Hippocampal formation (tissue), 2 donors: Measurements from ENCODE around the gene MNAT1.

Experiments used
- DNase-seq, 2 donors: peaks; one replicate each; lab custom pipeline; 2025; lab: John Stamatoyannopoulos, UW

Gene MNAT1

DNA sequence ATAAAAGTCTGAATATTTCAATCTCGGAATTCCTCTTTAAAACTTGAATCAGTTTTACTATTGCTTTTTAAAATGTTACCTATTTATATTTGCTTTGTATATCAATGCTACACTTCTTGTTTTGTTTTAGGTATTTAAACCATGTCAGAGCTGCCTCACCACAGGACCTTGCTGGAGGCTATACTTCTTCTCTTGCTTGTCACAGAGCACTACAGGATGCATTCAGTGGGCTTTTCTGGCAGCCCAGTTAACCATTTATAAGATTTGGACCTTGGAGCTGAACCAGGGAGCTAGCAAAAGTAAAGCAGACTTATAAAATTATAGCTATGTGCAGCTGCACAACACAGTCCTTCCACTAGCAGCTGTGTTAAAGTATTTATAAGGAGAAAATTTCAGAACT is 233.5 kb downstream of the MNAT1 start:
- no peak for DNase-seq

DNA sequence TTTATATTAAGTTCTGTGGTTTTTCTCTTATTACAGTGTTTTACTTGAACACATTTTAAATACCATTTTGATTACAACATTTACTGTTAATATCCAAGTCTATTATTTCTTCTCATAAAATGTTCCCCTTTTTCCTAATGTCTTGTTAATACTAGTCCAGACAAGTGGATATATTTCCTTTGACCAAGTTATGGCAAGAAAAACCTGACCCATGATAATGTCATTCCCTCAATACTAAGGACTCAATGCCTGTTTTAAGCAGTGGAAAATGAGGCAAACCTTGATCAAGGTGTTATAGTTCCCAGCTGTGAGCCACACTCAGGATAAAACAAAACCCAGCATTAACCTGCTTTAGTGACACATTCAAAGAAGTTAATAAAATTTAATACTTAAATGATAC is 234.1 kb downstream of the MNAT1 start:
- no peak for DNase-seq

GRCh38 chr14:60970146-60970545 is 235.6 kb downstream of the MNAT1 start:
- DNase-seq: no peak

GRCh38 chr14:60971271-60971670 is 236.7 kb downstream of the MNAT1 start:
- DNase-seq: no peak

DNA sequence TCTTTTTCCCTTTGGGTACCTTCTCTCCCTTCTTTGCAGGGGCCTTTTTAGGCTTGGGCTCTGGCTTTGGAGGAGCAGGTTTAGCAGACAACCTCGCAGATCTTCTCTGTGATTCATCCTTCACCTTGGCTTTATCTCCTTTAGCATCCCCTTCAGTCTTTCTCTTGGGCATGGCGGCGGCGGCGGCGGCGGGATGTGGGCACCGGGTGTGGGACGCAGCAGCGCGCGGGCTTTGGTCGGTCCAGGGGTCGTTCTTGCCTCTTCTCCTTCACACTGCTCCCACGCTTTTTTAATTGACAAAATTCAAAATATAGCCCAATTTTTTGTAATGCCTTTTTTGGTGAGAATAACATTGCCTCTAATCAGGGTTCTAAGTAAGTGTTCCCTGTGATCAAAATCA is 237.7 kb downstream of the MNAT1 start:
- DNase-seq: no peak

GRCh38 chr14:60973070-60973469 is 238.5 kb downstream of the MNAT1 start:
- no peak for DNase-seq

DNA sequence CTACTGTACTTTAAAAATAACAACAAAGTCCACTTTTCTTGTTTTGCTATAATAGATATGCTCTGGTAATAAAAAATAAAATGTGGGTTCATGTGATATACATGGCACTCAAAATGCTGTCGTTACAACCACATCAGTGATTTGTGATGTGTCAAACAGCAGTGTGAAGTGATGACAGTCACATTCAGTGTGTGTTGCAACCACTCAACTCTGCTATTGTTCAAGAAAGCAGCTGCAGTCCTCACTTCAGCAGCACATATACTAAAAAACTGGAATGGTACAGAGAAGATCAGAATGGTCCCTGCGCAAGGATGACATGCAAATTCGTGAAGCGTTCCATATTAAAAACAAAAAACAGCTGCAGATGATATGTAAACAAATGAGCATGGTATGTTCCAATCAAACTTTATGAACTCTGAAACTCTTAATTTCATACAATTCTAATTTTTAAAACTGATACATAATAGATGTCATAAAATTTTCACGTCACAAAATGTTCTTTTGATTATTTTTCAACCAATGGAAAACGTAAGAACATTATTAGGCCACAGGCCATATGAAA is 239.6 kb downstream of the MNAT1 start:
- DNase-seq: no peak

- no peak for DNase-seq
These were observed 241.0 kb downstream of the MNAT1 start for GRCh38 chr14:60975551-60975950.

DNA sequence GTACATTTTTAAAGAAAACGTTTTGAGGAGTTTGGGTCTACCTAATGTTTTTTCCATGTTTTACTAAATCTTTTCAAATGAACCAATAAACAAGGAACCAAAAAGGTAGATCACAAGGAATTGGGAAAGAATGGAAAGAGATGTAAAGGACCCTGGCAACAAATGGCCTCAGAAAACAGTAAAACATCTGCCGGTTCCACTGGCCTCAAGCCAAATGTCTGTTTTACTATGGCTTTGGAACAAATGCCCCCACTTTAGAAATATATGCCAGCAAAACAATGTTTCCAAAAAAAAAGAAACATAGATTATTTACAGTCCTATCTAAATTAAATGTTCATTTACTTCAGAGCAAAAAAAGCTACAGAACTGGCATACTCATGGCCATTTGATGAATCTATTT is 243.3 kb downstream of the MNAT1 start:
- no peak for DNase-seq

GRCh38 chr14:60980811-60981632 is 246.5 kb downstream of the MNAT1 start, which contains the start of the genes SLC38A6 and TRMT5:
TSS of gene SLC38A6 (plus strand) at chr14:60981245. CDS start at chr14:60981278, 33 bp downstream.
TSS of gene TRMT5 (minus strand) at chr14:60981079. CDS start at chr14:60980973, 106 bp downstream.
- peak; percentile 90 to 93 for DNase-seq

- no peak for DNase-seq
These were observed 247.3 kb downstream of the MNAT1 start for GRCh38 chr14:60981633-60982455.

- no peak for DNase-seq
These were observed 249.6 kb downstream of the MNAT1 start for GRCh38 chr14:60984196-60984595.

DNA sequence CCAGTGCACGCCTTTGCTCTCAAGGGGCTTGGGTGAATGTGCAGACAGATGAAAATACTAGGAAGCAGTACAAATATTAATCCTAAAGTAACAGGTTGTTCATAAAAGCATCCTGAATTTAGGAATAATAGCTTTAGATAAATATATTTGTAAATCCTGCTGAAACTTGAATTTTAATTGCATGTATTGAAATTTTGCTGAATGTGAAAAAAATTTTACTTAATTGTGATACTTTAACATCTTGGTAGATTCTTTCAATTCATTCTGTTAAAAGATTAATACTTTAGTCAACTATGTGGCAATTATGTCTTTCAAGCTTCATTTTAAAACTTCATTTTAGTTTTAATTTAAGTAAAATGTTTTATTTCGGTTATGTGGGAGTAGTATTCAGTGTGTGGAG is 251.9 kb downstream of the MNAT1 start:
- no peak for DNase-seq

DNA sequence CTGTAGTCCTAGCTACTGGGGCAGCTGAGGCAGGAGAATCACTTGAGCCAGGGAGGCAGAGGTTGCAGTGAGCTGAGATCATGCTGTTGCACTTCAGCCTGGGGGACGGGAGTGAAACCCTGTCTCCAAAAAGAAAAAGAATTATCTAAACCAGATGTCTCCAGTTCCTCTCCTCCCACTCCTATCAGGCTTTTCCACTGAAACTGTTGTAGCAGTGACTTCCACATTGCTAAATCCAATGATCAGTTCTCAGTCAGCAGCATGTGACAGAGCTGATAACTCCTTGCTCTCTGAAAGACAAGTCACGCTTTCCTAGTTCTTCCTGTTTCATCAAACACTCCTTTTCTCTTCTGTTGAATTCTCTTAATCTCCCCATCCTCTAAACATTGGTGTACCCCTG is 255.0 kb downstream of the MNAT1 start:
- DNase-seq: no peak

GRCh38 chr14:60998617-60999016 is 264.1 kb downstream of the MNAT1 start:
- DNase-seq: no peak

- no peak for DNase-seq
These were observed 265.0 kb downstream of the MNAT1 start for GRCh38 chr14:60999536-60999935.

GRCh38 chr14:61003571-61003970 is 269.0 kb downstream of the MNAT1 start:
- DNase-seq: no peak

- no peak for DNase-seq
These were observed 285.0 kb downstream of the MNAT1 start for GRCh38 chr14:61019537-61019936.
